Activated T-helper 1 cell treated with anti-CD3 and anti-CD28 coated beads, Interleukin-2, amount 50 U/mL, for 16 hours (primary cell): ENCODE data around the gene TSPY3.
"Not testable (repeated sequence)": the region's sequence is repeated elsewhere in the genome, so short reads cannot be mapped to it uniquely, and the experiment has no call there.

ENCODE experiments used
- DNase-seq, 2 donors: peaks; one replicate each; pipeline ENCODE4 v3.0.0-alpha.2; 2020; ENCODE audit warnings: low read depth in 1 of 2, low spot score in 1 of 2

TSPY3 gene, protein sequence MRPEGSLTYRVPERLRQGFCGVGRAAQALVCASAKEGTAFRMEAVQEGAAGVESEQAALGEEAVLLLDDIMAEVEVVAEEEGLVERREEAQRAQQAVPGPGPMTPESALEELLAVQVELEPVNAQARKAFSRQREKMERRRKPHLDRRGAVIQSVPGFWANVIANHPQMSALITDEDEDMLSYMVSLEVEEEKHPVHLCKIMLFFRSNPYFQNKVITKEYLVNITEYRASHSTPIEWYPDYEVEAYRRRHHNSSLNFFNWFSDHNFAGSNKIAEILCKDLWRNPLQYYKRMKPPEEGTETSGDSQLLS

DNA sequence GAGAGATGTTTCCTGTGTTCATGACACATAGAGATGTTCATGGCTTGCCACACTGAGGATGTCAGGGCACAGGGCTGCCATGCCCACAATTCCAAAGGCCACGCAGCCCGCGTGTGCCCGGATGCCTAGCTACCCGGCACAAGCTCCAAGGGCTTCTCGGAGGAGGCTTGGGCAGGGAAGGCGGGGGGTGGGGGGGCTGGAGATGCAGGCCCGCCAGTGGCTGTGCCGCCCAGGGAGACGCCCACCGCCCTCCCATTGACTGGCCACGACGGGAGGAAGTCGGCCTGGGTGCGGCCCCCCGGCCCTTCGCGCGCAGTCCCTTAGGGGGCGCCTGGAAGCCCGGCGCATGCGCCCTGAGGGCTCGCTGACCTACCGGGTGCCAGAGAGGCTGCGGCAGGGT, at the start of gene TSPY3:
Gene TSPY3, plus strand, starts transcription at position 301 of the 400 bp plus-strand sequence. Its CDS starts 46 bp downstream, at position 347.
- DNase-seq = not testable (repeated sequence)

DNA sequence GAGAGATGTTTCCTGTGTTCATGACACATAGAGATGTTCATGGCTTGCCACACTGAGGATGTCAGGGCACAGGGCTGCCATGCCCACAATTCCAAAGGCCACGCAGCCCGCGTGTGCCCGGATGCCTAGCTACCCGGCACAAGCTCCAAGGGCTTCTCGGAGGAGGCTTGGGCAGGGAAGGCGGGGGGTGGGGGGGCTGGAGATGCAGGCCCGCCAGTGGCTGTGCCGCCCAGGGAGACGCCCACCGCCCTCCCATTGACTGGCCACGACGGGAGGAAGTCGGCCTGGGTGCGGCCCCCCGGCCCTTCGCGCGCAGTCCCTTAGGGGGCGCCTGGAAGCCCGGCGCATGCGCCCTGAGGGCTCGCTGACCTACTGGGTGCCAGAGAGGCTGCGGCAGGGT, 40.7 kb upstream of the TSPY3 start, which contains the start of gene TSPY8:
Gene TSPY8, plus strand, starts transcription at position 301 of the 400 bp plus-strand sequence. Its CDS starts 46 bp downstream, at position 347.
- not testable (repeated sequence) for DNase-seq

DNA sequence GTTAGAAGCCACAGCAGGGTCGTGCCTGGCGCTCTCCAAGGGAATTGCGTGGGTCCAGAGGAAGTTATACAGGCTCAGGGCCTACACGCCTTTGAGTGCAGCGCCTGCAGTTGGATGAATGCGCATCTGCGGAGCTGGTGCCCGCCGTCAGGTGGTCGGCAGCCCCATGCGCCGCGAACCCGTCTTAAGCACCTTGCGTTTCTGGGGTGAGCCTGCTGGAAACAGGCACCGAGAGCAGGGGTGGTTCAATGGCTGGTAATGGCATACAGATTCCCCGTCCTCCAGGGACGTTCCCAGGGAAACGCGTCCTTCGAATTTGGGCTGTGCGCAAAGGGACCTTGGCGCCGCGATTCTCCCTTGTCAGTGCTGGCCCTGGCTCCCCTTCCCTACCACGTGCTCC, 1.7 kb upstream of the TSPY3 start:
- peak in 1 of 2 donors; percentile 7 for DNase-seq
